ENCODE measurements around the gene DPPA2. TPM values are rescaled to one million over a fixed set of nuclear protein-coding genes. Genes with fewer than 3 reads are reported as not detected.

The DPPA2 gene
- polyA plus RNA-seq = not detected in 3 replicates
- polyA plus RNA-seq (2011; ENCODE audit: low read depth) = not detected
- polyA plus RNA-seq (2011; cell fraction: cytosol; rRNA removed) = not detected in 2 replicates
- polyA plus RNA-seq (2011; cell fraction: nucleus; rRNA removed) = not detected in 2 replicates
- not detected in 2 replicates for polyA plus RNA-seq (2012; ENCODE audit: low replicate concordance)
- polyA minus RNA-seq = not detected in 3 replicates
- polyA minus RNA-seq (2011; cell fraction: cytosol; rRNA and poly(A)+ RNA removed) = not detected
- not detected in 2 replicates for polyA minus RNA-seq (2011; cell fraction: nucleus; rRNA and poly(A)+ RNA removed)

- Histone ChIP-seq H3K9ac (ENCODE audit: control insufficient read depth, extremely low read depth, insufficient read depth, low read length) (no peak within 1 kb of the TSS), H2AFZ (ENCODE audit: control insufficient read depth, low read length) (no peak within 1 kb of the TSS), H3K79me2 (ENCODE audit: control insufficient read depth, insufficient read depth, low read length) (no peaks in the 10 kb centered on the region), H3K9me1 (ENCODE audit: control insufficient read depth, extremely low read depth, insufficient read depth, low read length) (no peaks in the 10 kb centered on the region), H3K27ac (ENCODE audit: control insufficient read depth, insufficient read depth, low read length) (no peak within 1 kb of the TSS), H3K27me3 (ENCODE audit: control insufficient read depth, extremely low read depth, insufficient read depth, low read length) (no peaks in the 10 kb centered on the region), H3K4me2 (ENCODE audit: control insufficient read depth, extremely low read depth, insufficient read depth, low read depth, low read length) (no peak within 1 kb of the TSS), H3K9me3 (ENCODE audit: control insufficient read depth, low read depth, low read length) (peaks cover under 1% of the 10 kb centered on the region), H3K36me3 (ENCODE audit: control insufficient read depth in 2 of 2, extremely low read depth in 1 of 2, insufficient read depth in 2 of 2, low read length in 2 of 2) (no peaks in the 10 kb centered on the region), H3K4me3 (ENCODE audit: control insufficient read depth in 2 of 3, extremely low read depth in 1 of 3, insufficient read depth in 2 of 3, low read depth in 1 of 3, low read length in 3 of 3) (no peak within 1 kb of the TSS), H3K4me1 (ENCODE audit: control insufficient read depth, extremely low read depth, insufficient read depth, low read length) (no peaks in the 10 kb centered on the region), H4K20me1 (ENCODE audit: control insufficient read depth, extremely low read depth, insufficient read depth, low read length) (no peaks in the 10 kb centered on the region)
- TF ChIP-seq CTCF (optimal IDR thresholded peaks at IDR 0.05 in 1 of 3, IDR thresholded peaks at IDR 0.05 in 1 of 3, conservative IDR thresholded peaks at IDR 0.05 in 1 of 3; ENCODE audit: extremely low read depth in 1 of 3, insufficient read depth in 2 of 3, low read length in 3 of 3) (no peak), EZH2 (IDR thresholded peaks at IDR 0.05; ENCODE audit: low read length) (no peak)
- no peak for FAIRE-seq
- dilution Hi-C loops (cut with MboI; ENCODE audit: extremely low pct_ligation_motif_present, low sequenced_read_pairs) = no loop called here
- no peak for DNase-seq (ENCODE audit: low read depth, low spot score)
Measured at GRCh38 chr3:109316162-109316730, at the start of gene DPPA2. Gene DPPA2, minus strand, starts transcription at chr3:109316517. Its CDS starts 1,975 bp downstream, at chr3:109314542.

GRCh38 chr3:109364088-109364487 lies 47.8 kb upstream of the DPPA2 start:
- H4K20me1 ChIP-seq (ENCODE audit: control insufficient read depth, extremely low read depth, insufficient read depth, low read length) = no peaks in the 10 kb centered on the region
- FAIRE-seq (no peak), DNase-seq (ENCODE audit: low read depth, low spot score) (no peak)
- H3K27ac ChIP-seq (ENCODE audit: control insufficient read depth, insufficient read depth, low read length) = no peak overlapping the region
- TF ChIP-seq CTCF (optimal IDR thresholded peaks at IDR 0.05 in 1 of 3, IDR thresholded peaks at IDR 0.05 in 1 of 3, conservative IDR thresholded peaks at IDR 0.05 in 1 of 3; ENCODE audit: extremely low read depth in 1 of 3, insufficient read depth in 2 of 3, low read length in 3 of 3) = no peak
- no peak for TF ChIP-seq EZH2 (IDR thresholded peaks at IDR 0.05; ENCODE audit: low read length)
- no peaks in the 10 kb centered on the region for H3K9me1 ChIP-seq (ENCODE audit: control insufficient read depth, extremely low read depth, insufficient read depth, low read length)
- no peak overlapping the region for H3K4me2 ChIP-seq (ENCODE audit: control insufficient read depth, extremely low read depth, insufficient read depth, low read depth, low read length)
- H3K4me1 ChIP-seq (ENCODE audit: control insufficient read depth, extremely low read depth, insufficient read depth, low read length) = no peaks in the 10 kb centered on the region
- no peaks in the 10 kb centered on the region for H3K79me2 ChIP-seq (ENCODE audit: control insufficient read depth, insufficient read depth, low read length)
- no peak overlapping the region for H2AFZ ChIP-seq (ENCODE audit: control insufficient read depth, low read length)
- peaks cover 2% of the 10 kb centered on the region for H3K9me3 ChIP-seq (ENCODE audit: control insufficient read depth, low read depth, low read length)
- H3K27me3 ChIP-seq (ENCODE audit: control insufficient read depth, extremely low read depth, insufficient read depth, low read length) = no peaks in the 10 kb centered on the region
- H3K9ac ChIP-seq (ENCODE audit: control insufficient read depth, extremely low read depth, insufficient read depth, low read length) = no peak overlapping the region
- H3K36me3 ChIP-seq (ENCODE audit: control insufficient read depth in 2 of 2, extremely low read depth in 1 of 2, insufficient read depth in 2 of 2, low read length in 2 of 2) = no peaks in the 10 kb centered on the region
- no peak overlapping the region for H3K4me3 ChIP-seq (ENCODE audit: control insufficient read depth in 2 of 3, extremely low read depth in 1 of 3, insufficient read depth in 2 of 3, low read depth in 1 of 3, low read length in 3 of 3)
- dilution Hi-C loops (cut with MboI; ENCODE audit: extremely low pct_ligation_motif_present, low sequenced_read_pairs) = no loop called here
